ENCODE results near the gene OPN4. TPM values are rescaled to one million over a fixed set of nuclear protein-coding genes. Genes with fewer than 3 reads are reported as not detected.
"Not testable (repeated sequence)": the region's sequence is repeated elsewhere in the genome, so short reads cannot be mapped to it uniquely, and the experiment has no call there.

OPN4 gene
- total and polyA plus RNA-seq, 2 donors (not counting 3 experiments of a cell fraction or from before 2014, with no cell fraction given), result not detected

DNA sequence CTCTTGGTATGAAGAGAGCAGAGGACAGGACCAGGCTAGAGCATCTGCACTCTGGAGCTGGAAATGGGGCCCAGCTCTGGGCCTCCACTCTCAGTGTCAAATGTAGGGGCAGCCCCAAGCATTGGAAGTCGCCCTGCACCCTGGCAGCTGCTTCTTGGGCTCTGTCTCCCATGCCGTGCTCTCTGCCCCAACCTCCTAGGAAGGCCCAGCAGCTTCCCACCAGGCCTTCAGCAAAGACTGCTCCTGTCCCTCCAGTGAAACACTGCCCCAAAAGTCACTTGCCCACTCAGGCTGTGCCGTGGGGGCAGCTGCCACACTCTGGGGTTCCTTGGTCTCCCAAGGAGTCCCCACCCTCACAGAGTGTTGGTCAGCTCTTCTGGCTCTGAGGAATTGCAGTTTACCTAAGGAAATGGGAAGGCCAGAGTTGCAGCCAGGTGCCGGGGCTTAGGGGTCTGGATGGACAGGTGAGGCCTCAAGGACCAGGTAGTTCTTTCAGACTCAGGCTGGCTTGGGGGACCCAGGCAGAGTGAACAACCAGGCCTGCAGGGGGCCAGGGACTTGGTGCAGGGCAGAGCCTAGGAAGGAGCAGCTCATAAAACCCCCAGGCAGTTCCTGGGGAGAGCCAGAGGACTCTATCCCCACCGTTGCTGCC lies 9.4 kb upstream of the OPN4 start:
- DNase-seq (ENCODE audit: low read depth, low spot score) (no peak), FAIRE-seq (no peak)
- Histone ChIP-seq H2AFZ (ENCODE audit: low read depth, low read length) (no peak overlapping the region), H3K27ac (ENCODE audit: insufficient read depth, low read depth, low read length) (no peak overlapping the region), H3K79me2 (ENCODE audit: control insufficient read depth, insufficient read depth, low read length) (no peaks in the 10 kb centered on the region), H3K27me3 (ENCODE audit: control insufficient read depth in 2 of 2, insufficient read depth in 2 of 2, low read length in 2 of 2) (peaks cover 0 to 7% of the 10 kb centered on the region in 2 experiments), H3K4me1 (ENCODE audit: control insufficient read depth, extremely low read depth, insufficient read depth, low read length) (no peaks in the 10 kb centered on the region), H3K4me2 (ENCODE audit: insufficient read depth, low read length) (no peak overlapping the region), H3K9me1 (replicated peaks; ENCODE audit: control insufficient read depth, extremely low read depth, insufficient read depth, low read length) (no peaks in the 10 kb centered on the region), H3K36me3 (ENCODE audit: control insufficient read depth in 2 of 2, extremely low read depth in 1 of 2, insufficient read depth in 2 of 2, low read length in 2 of 2) (no peaks in the 10 kb centered on the region), H3K9ac (replicated peaks; ENCODE audit: extremely low read depth, insufficient read depth, low read length) (no peak overlapping the region), H4K20me1 (replicated peaks; ENCODE audit: control insufficient read depth, extremely low read depth, insufficient read depth, low read length) (no peaks in the 10 kb centered on the region), H3K4me3 (replicated peaks in 1 of 3; ENCODE audit: insufficient read depth in 1 of 3, low read depth in 1 of 3, low read length in 3 of 3) (no peak overlapping the region), H3K9me3 (replicated peaks; ENCODE audit: control insufficient read depth, insufficient read depth, low read length) (no peaks in the 10 kb centered on the region)
- ChIA-PET POLR2A (no interaction called here), CTCF (no interaction called here)
- dilution Hi-C loops (cut with MboI; ENCODE audit: extremely low pct_ligation_motif_present, low sequenced_read_pairs), result no loop called here
- intact Hi-C loops (cut with micrococcal nuclease), result no loop called here
- no TSS peak for BruUV-seq (replicated peaks)
- no peak for TF ChIP-seq POLR2A (IDR thresholded peaks at IDR 0.05; ENCODE audit: low read depth, low read length)
- TF ChIP-seq EZH2 (IDR thresholded peaks at IDR 0.05; ENCODE audit: borderline replicate concordance, low read depth, low read length, severe bottlenecking), result no peak
- no peak for TF ChIP-seq POLR2AphosphoS5 (IDR thresholded peaks at IDR 0.05; ENCODE audit: insufficient read depth, low read depth, low read length)
- no peak for TF ChIP-seq FOS (IDR thresholded peaks at IDR 0.05; ENCODE audit: borderline replicate concordance, insufficient read depth, low read length)
- TF ChIP-seq, protein P1, sequence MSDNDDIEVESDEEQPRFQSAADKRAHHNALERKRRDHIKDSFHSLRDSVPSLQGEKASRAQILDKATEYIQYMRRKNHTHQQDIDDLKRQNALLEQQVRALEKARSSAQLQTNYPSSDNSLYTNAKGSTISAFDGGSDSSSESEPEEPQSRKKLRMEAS (IDR thresholded peaks at IDR 0.05; ENCODE audit: insufficient read depth, insufficient read length), result no peak
- no peak for TF ChIP-seq JUN (IDR thresholded peaks at IDR 0.05; ENCODE audit: borderline replicate concordance, insufficient read depth, insufficient read length, low read depth)
- TF ChIP-seq GATA2 (IDR thresholded peaks at IDR 0.05; ENCODE audit: insufficient read depth, insufficient read length, low read depth, low read length), result no peak
- TF ChIP-seq, protein P2, sequence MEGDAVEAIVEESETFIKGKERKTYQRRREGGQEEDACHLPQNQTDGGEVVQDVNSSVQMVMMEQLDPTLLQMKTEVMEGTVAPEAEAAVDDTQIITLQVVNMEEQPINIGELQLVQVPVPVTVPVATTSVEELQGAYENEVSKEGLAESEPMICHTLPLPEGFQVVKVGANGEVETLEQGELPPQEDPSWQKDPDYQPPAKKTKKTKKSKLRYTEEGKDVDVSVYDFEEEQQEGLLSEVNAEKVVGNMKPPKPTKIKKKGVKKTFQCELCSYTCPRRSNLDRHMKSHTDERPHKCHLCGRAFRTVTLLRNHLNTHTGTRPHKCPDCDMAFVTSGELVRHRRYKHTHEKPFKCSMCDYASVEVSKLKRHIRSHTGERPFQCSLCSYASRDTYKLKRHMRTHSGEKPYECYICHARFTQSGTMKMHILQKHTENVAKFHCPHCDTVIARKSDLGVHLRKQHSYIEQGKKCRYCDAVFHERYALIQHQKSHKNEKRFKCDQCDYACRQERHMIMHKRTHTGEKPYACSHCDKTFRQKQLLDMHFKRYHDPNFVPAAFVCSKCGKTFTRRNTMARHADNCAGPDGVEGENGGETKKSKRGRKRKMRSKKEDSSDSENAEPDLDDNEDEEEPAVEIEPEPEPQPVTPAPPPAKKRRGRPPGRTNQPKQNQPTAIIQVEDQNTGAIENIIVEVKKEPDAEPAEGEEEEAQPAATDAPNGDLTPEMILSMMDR (IDR thresholded peaks at IDR 0.05; ENCODE audit: extremely low read depth in 1 of 2, insufficient read depth in 1 of 2, low read depth in 1 of 2, low read length in 2 of 2), result no peak
- no peak for TF ChIP-seq MYC (IDR thresholded peaks at IDR 0.05; ENCODE audit: low read depth, low read length)

DNA sequence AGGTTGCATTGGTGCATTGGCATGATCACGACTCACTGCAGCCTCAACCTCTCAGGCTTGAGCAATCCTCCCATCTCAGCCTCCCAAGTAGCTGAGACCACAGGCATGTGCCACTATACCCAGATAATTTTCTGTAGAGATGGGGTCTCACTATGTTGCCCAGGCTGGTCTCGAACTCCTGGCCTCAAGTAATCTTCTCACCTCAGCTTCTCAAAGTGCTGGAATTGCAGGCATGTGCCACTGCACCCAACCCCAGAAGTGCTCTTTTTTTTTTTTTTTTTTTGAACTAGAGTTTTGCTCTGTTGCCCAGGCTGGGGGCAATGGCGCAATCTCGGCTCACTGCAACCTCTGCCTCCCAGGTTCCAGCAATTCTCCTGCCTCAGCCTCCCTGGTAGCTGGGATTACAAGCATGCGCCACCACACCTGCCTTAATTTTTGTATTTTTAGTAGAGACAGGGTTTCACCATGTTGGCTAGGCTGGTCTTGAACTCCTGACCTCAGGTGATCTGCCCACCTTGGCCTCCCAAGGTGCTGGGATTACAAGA lies 8.7 kb upstream of the OPN4 start:
- H3K27ac ChIP-seq (ENCODE audit: insufficient read depth, low read depth, low read length); H3K9me1 ChIP-seq (replicated peaks; ENCODE audit: control insufficient read depth, extremely low read depth, insufficient read depth, low read length); H4K20me1 ChIP-seq (replicated peaks; ENCODE audit: control insufficient read depth, extremely low read depth, insufficient read depth, low read length); H3K4me2 ChIP-seq (ENCODE audit: insufficient read depth, low read length); H3K79me2 ChIP-seq (ENCODE audit: control insufficient read depth, insufficient read depth, low read length); H2AFZ ChIP-seq (ENCODE audit: low read depth, low read length); DNase-seq (ENCODE audit: low read depth, low spot score); POLR2A ChIA-PET; CTCF ChIA-PET; FAIRE-seq; intact Hi-C loops (cut with micrococcal nuclease); H3K9ac ChIP-seq (replicated peaks; ENCODE audit: extremely low read depth, insufficient read depth, low read length); H3K27me3 ChIP-seq (ENCODE audit: control insufficient read depth in 2 of 2, insufficient read depth in 2 of 2, low read length in 2 of 2); H3K4me3 ChIP-seq (replicated peaks in 1 of 3; ENCODE audit: insufficient read depth in 1 of 3, low read depth in 1 of 3, low read length in 3 of 3); H3K36me3 ChIP-seq (ENCODE audit: control insufficient read depth in 2 of 2, extremely low read depth in 1 of 2, insufficient read depth in 2 of 2, low read length in 2 of 2); H3K4me1 ChIP-seq (ENCODE audit: control insufficient read depth, extremely low read depth, insufficient read depth, low read length); dilution Hi-C loops (cut with MboI; ENCODE audit: extremely low pct_ligation_motif_present, low sequenced_read_pairs); BruUV-seq (replicated peaks); H3K9me3 ChIP-seq (replicated peaks; ENCODE audit: control insufficient read depth, insufficient read depth, low read length): not testable (repeated sequence)

Data from endothelial cell of umbilical vein (primary cell).